ENCODE results near the gene HOXC13. TPM values are rescaled to one million over a fixed set of nuclear protein-coding genes. Genes with fewer than 3 reads are reported as not detected.

HOXC13 gene
- total RNA-seq, 2 experiments from 2014 or later, result not detected

DNA sequence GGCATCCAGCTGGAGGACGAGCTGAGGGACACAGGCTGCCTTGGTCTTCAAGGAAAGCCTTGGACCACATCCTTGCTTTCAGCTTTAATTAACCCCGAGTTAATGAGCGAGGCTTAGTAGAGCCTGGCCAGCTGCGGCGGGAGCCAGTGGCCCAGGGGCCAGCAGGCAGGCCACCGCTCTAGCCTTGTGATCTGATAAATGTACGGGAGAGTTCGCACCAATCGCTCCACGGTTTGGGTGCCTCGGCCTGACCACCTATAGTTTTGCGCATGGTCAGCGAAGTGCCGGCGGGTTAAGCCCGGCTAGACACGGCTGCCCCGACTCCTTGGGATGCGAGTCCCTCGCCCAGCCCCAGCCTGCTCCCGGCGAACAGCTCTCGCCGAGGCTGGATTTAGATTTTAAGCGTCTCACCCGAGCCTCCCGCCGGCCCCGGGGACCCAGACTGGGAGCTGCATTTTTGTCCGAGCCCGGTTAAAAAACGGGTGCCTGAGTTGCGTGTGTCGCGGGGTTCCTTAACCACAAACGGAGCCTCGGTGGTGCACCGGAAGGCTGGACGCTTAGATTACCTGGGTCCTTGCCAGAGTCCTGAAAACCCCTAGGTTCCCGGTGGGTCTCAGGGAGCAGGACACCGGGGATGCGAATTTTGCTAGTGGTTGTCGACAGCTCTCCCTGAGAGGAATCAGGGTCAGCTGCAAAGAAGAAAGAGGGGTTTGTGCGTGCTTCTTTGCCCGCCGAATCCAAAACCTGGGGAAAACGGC, 13.1 kb downstream of the HOXC13 start:
- Mint-ChIP-seq H3K27me3 (peaks cover 92% of the 10 kb centered on the region), H3K27ac (no peak overlapping the region), H3K4me1 (ENCODE audit: low read depth) (peaks cover 16% of the 10 kb centered on the region), H3K36me3 (ENCODE audit: low read depth) (no peaks in the 10 kb centered on the region), H3K9me3 (no peaks in the 10 kb centered on the region), H3K4me3 (peak overlapping the region; percentile 5)
- intact Hi-C loops (cut with micrococcal nuclease), result no loop called here
- ChIA-PET POLR2A (interaction anchor here (0.8 to 1.0 kb wide), 3 partner anchors 11 to 41 kb away, joined by 3 read pairs; no protein-coding TSS in a partner anchor), CTCF (interaction anchor here (0.6 to 2.3 kb wide), 6 partner anchors 9 to 256 kb away, joined by 3 to 10 read pairs (median 4); no protein-coding TSS in a partner anchor)
- ATAC-seq (no peak), DNase-seq (no peak)
- TF ChIP-seq, protein P1, sequence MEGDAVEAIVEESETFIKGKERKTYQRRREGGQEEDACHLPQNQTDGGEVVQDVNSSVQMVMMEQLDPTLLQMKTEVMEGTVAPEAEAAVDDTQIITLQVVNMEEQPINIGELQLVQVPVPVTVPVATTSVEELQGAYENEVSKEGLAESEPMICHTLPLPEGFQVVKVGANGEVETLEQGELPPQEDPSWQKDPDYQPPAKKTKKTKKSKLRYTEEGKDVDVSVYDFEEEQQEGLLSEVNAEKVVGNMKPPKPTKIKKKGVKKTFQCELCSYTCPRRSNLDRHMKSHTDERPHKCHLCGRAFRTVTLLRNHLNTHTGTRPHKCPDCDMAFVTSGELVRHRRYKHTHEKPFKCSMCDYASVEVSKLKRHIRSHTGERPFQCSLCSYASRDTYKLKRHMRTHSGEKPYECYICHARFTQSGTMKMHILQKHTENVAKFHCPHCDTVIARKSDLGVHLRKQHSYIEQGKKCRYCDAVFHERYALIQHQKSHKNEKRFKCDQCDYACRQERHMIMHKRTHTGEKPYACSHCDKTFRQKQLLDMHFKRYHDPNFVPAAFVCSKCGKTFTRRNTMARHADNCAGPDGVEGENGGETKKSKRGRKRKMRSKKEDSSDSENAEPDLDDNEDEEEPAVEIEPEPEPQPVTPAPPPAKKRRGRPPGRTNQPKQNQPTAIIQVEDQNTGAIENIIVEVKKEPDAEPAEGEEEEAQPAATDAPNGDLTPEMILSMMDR (IDR thresholded peaks at IDR 0.05), result no peak

DNA sequence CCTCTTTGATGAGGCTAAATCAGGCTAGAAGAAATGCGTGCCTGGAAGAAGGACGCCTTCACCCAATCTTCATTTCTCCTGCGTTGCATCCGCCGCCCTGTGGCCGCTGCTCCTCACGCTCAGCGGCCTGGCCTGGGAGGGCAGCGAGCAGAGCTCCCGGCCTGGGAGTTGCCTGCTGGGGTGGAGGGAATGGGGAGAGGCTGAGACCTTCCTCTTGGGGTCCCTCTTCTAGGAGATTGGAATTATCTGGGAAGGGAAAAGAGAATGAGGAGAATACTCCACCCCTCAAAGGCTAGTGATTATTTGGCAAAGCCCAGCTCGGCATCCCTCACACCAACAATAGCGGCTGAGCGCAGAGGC, 13.7 kb downstream of the HOXC13 start:
- ATAC-seq (no peak), DNase-seq (no peak)
- Mint-ChIP-seq H3K4me3 (no peak overlapping the region), H3K27me3 (peaks cover 94% of the 10 kb centered on the region), H3K4me1 (ENCODE audit: low read depth) (peaks cover 17% of the 10 kb centered on the region), H3K36me3 (ENCODE audit: low read depth) (no peaks in the 10 kb centered on the region), H3K9me3 (no peaks in the 10 kb centered on the region), H3K27ac (no peak overlapping the region)
- intact Hi-C loops (cut with micrococcal nuclease), result no loop called here
- ChIA-PET CTCF (interaction anchor here (1.0 to 2.3 kb wide), 6 partner anchors 16 to 256 kb away, joined by 3 to 10 read pairs (median 4); partner anchors contain the start of gene HOXC5), POLR2A (interaction anchor here (0.8 to 1.0 kb wide), 3 partner anchors 10 to 40 kb away, joined by 3 read pairs; no protein-coding TSS in a partner anchor)
- TF ChIP-seq, protein P1 (IDR thresholded peaks at IDR 0.05), result no peak

DNA sequence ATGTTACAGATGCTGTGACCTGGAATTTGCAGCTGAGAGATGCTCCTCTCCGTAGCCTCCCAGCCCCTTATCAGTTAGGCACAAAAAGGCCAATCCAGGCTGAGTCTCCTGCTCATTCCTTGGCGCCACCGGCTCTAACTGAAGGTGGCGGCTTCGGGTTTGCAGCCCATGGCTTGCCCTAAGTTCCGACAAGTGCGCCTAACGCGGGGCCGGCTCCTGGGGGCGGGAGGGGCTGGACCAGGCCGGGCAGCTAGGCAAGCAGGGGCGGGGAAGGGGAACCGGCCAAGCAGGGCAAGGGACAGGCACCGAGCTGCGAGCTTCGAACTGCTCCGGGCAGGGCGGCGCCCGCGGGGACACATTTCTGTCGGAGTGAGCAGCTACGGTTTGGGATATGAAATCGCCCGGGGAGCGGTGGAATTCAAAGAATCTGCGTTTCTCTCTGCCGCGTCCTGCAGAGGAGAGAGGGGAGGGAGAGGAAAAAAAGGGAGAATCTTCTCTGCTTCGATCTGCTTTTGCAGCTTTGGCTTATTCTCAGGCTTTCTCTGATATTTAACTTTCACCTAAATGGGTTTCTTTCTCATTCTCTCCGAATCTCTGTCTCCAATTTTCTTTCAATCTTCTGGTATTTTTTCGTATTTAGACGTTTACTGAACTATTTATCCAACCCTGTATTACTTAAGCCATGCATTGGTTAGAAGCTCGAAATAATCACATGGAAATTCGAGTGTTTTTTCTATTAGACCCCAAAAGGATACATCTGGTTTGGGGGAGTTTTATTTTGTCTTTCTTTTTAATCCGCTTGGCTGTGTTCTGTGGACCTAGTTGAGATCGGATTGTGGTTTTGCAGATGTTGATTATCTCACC, 14.5 kb downstream of the HOXC13 start:
- peaks cover 93% of the 10 kb centered on the region for H3K27me3 Mint-ChIP-seq
- peaks cover 17% of the 10 kb centered on the region for H3K4me1 Mint-ChIP-seq (ENCODE audit: low read depth)
- H3K36me3 Mint-ChIP-seq (ENCODE audit: low read depth), result no peaks in the 10 kb centered on the region
- intact Hi-C loops (cut with micrococcal nuclease), result no loop called here
- no peaks in the 10 kb centered on the region for H3K9me3 Mint-ChIP-seq
- no peak overlapping the region for H3K27ac Mint-ChIP-seq
- ChIA-PET POLR2A (interaction anchor here (0.8 to 2.0 kb wide), 3 partner anchors 32 to 56 kb away, joined by 3 to 6 read pairs (median 4); partner anchors contain the start of genes HOXC10 and HOXC8), CTCF (interaction anchor here (0.7 to 2.3 kb wide), 7 partner anchors 32 to 255 kb away, joined by 3 to 10 read pairs (median 3); partner anchors contain the start of genes HOXC10 and HOXC5)
- TF ChIP-seq, protein P1 (IDR thresholded peaks at IDR 0.05), result no peak
- no peak for DNase-seq
- ATAC-seq, result no peak
- H3K4me3 Mint-ChIP-seq, result no peak overlapping the region

DNA sequence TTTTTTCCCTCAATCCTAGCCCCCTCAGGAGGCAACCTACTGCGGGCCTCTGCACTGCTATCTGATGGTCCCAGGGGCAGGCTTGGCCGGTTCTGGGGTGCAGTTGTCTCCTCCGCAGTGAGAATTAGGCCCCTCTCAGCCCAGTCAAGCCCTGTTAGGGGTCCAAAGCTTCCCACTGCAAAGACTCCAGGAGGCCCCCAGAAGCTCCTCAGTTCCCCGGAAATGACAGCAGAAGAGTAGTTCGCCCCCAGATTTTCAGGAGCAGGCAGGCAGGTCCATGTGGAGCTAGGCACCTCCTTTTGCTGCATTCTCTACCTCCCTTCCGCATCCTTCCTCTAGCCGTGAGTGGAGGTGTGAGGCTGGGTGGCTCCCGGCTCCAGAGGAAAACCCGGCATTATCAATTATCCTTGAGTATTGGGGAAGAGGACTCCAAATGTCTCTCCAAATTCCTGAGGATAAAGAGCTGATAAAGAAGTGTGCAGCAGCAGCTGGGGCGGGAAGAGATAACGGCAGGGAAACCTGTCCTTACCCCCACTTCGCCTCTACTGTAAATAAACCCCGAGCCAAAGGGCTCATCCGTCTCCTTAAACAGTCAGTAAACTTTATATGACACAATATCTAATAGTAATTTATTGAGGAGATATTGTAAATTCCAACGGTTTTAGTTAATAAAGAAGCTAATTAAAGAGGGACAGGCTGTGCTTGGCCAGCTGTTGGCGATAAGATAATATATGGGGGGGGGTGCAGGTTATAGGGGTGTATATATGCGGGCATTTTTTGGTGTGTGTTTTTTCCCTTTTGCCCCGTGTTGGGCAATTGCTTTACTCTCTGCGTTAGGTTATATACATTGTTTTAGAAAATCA, 15.4 kb downstream of the HOXC13 start:
- H3K4me3 Mint-ChIP-seq, result no peak overlapping the region
- no peak for ATAC-seq
- POLR2A ChIA-PET, result interaction anchor here (0.8 to 2.0 kb wide), 4 partner anchors 14 to 236 kb away, joined by 3 to 6 read pairs (median 4); partner anchors contain the start of genes HOXC10 and HOXC8

More for the DNA sequence above, 15.4 kb downstream of the HOXC13 start:
- TF ChIP-seq, protein P1 (IDR thresholded peaks at IDR 0.05), result no peak
- DNase-seq, result no peak
- H3K36me3 Mint-ChIP-seq (ENCODE audit: low read depth), result no peaks in the 10 kb centered on the region
- CTCF ChIA-PET, result interaction anchor here (0.7 to 2.3 kb wide), 4 partner anchors 31 to 207 kb away, joined by 3 to 10 read pairs (median 3); partner anchors contain the start of gene HOXC10
- H3K27me3 Mint-ChIP-seq, result peaks cover 93% of the 10 kb centered on the region
- H3K4me1 Mint-ChIP-seq (ENCODE audit: low read depth), result peaks cover 17% of the 10 kb centered on the region
- H3K9me3 Mint-ChIP-seq, result no peaks in the 10 kb centered on the region
- intact Hi-C loops (cut with micrococcal nuclease), result no loop called here
- no peak overlapping the region for H3K27ac Mint-ChIP-seq

Data from activated CD8-positive, alpha-beta T cell treated with anti-CD3 and anti-CD28 coated beads for 36 hours (primary cell).